ENCODE data around the gene SAMD14.
A peak's percentile ranks its signal among the peaks of the same experiment; 100 is the strongest.

The SAMD14 gene

DNA sequence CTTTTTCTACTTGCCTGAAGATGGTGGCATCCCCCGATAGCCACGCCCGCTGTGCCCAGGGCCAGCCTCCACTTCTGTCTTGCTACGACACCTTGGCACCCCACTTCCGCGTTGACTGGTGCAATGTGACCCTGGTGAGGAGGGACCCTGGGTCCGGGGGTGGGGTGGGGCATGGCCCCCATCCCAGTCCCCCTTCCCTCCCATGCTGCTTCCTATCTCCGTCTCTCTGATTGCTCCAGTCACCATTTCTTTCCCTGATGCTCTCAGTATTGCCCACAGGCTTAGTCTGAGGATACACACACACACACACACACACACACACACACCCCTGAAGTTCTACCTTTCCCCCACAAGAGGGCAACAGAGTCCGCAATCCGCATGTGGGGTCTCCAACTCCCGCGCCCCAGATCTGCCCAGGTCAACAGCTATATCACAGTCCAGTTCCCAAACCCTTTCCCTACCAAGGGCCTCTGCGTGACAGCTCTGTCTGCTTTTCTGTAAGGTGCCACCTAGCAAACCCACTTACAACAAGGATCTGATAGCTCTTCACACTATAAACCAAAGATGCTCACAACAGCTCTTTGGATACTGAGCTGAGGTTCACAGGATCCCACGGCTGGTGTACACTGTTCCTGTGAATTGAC is 39.3 kb upstream of the SAMD14 start:
- Mint-ChIP-seq H3K36me3 (ENCODE audit: low read depth) (no peaks in the 10 kb centered on the region), H3K9me3 (no peaks in the 10 kb centered on the region), H3K27me3 (no peaks in the 10 kb centered on the region), H3K27ac (peak overlapping the region; percentile 3), H3K4me1 (ENCODE audit: low read depth) (peaks cover 13% of the 10 kb centered on the region), H3K4me3 (peak overlapping the region; percentile 30)
- DNase-seq: peak; percentile 78

DNA sequence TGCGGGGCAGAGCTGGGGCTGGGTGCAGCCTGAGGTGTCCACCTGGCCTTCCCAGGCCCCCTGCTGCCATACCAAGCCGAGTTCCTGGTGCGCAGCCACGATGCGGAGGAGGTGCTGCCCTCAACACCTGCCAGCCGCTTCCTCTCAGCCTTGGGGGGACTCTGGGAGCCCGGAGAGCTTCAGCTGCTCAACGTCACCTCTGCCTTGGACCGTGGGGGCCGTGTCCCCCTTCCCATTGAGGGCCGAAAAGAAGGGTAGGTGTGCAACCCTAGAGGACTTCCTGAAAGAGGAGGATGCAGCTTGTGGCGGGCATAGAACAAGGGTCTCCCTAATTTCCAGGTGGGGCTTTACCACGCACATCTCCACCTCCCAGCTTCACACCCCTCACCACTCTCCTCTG is 38.4 kb upstream of the SAMD14 start:
- no peak overlapping the region for H3K4me3 Mint-ChIP-seq

DNA sequence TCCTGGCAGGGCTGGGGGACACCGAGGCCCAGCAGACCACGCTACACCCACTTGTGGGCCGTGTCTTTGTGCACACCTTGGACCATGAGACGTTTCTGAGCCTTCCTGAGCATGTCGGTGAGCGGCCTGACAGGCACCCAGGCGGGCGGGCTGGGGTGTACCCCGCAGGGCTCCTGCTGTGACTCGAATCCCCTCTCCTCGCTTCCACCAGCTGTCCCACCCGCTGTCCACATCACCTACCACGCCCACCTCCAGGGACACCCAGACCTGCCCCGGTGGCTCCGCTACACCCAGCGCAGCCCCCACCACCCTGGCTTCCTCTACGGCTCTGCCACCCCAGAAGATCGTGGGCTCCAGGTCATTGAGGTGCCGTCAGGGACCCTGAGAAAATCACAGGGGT is 37.4 kb upstream of the SAMD14 start:
- Mint-ChIP-seq H3K36me3 (ENCODE audit: low read depth) (no peaks in the 10 kb centered on the region), H3K4me1 (ENCODE audit: low read depth) (peaks cover 25% of the 10 kb centered on the region), H3K27ac (no peak overlapping the region), H3K4me3 (no peak overlapping the region), H3K9me3 (no peaks in the 10 kb centered on the region), H3K27me3 (no peaks in the 10 kb centered on the region)
- DNase-seq: no peak

More for the DNA sequence above, 38.4 kb upstream of the SAMD14 start:
- H3K9me3 Mint-ChIP-seq: no peaks in the 10 kb centered on the region
- no peaks in the 10 kb centered on the region for H3K27me3 Mint-ChIP-seq
- H3K36me3 Mint-ChIP-seq (ENCODE audit: low read depth): no peaks in the 10 kb centered on the region
- peaks cover 22% of the 10 kb centered on the region for H3K4me1 Mint-ChIP-seq (ENCODE audit: low read depth)
- no peak for DNase-seq
- no peak overlapping the region for H3K27ac Mint-ChIP-seq

DNA sequence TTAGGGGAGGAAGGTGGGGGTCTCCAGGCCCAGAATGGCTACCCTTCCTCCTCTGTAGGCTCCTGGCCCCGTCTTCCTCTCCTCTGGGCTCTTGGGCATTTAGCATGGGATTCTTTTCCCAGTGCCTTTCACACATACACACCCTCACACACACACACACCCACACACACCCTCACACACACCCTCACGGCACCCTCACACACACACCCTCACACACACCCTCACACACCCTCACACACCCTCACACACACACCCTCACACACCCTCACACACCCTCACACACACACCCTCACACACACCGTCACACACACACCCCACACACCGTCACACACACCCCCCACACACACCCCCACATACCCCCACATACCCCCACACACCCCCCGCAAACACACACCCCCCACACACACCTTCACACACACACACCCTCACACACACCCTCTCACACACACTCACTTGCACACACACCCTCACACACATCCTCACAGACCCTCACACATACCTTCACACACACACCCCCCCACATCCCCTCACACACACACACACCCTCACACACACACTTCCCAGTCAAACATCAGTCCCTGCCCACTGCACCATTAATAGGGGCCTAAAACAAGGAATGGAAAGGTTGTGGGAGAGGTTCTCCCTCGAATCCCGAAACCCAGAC is 36.7 kb upstream of the SAMD14 start:
- Mint-ChIP-seq H3K27me3 (no peaks in the 10 kb centered on the region), H3K4me1 (ENCODE audit: low read depth) (peaks cover 33% of the 10 kb centered on the region), H3K4me3 (no peak overlapping the region), H3K36me3 (ENCODE audit: low read depth) (no peaks in the 10 kb centered on the region), H3K27ac (no peak overlapping the region), H3K9me3 (no peaks in the 10 kb centered on the region)
- DNase-seq: no peak

DNA sequence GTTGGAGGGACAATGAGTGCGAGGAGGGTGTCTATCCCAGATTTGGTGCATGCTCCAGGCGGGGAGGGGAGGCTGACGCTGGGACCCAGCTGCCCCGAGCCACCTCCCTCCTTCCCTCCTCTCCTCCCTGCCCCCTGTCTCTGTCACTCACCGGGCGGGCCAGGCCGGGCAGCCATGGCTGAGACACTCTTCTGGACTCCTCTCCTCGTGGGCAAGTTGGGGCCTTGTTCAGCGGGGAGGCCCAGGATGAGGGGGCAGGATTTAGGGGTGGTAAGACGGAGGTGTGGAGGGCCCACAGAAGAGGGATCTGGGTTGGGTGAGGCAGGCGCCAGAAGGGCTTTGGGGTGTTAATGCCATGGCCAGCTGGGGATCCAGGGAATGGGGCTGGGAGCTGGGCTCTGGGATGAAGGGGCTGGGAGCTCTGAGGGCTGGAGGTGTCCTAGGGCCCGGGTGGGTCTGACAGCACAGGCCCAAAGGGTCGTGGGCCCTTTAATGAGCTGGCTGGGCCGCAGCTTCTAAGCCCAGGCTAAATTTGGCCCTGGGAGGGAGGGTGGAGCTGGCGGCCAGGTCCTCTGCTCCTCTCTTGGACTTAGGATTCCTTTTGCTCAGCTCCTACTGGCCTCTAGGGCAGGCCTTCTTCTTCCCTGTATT is 36.0 kb upstream of the SAMD14 start, which contains the start of gene SGCA:
TSS of gene SGCA (plus strand) at position 139 of the 651 bp plus-strand sequence. CDS start at position 175, 36 bp downstream.
- no peak within 1 kb of the TSS for H3K4me3 Mint-ChIP-seq
- no peaks in the 10 kb centered on the region for H3K27me3 Mint-ChIP-seq
- no peak for DNase-seq
- H3K9me3 Mint-ChIP-seq: no peaks in the 10 kb centered on the region
- H3K27ac Mint-ChIP-seq: peak within 1 kb of the TSS; percentile 26
- no peaks in the 10 kb centered on the region for H3K36me3 Mint-ChIP-seq (ENCODE audit: low read depth)
- H3K4me1 Mint-ChIP-seq (ENCODE audit: low read depth): peaks cover 36% of the 10 kb centered on the region

DNA sequence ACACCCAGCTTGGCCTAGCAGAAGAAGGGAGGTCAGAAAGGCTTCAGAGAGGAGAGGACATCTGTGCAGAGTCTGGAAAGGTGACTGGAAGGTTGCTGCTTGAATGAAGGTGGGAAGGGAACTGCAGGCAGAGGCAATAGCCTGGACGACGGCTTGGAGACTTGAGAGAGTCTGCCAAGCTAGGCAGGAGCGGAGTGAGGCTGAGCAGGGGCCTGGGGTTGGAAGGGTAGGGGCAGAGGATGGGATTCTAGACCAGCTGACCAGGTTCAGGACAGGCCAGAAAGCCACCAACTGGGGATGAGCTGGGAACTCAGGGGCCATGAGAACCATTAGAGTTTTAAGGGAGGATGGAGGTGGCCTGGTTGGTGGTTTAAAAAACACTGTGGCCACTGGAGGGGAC is 35.5 kb upstream of the SAMD14 start:
- H3K4me1 Mint-ChIP-seq (ENCODE audit: low read depth): peaks cover 39% of the 10 kb centered on the region
- DNase-seq: no peak

DNA sequence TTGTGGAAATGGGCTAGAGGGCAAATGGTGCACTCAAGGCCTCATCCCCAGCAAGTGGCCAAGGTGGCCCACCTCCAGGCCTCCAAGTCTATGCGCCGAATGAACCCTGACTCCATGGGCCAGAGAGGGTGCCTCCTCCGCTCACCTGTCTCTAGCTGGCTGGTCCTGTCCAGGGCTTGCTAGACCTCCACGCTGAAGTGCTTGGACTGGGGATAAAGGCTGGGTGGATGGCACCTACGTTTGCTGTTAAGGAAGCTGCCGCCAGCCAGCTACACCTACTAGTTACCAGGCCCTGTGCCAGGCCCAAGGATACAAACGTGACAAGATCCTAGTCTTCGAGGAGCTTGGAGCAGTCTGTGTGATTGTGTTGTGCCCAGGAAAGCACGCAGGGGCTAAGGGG is 35.1 kb upstream of the SAMD14 start:
- DNase-seq: no peak
- H3K4me1 Mint-ChIP-seq (ENCODE audit: low read depth): peaks cover 39% of the 10 kb centered on the region
- no peaks in the 10 kb centered on the region for H3K27me3 Mint-ChIP-seq
- no peak overlapping the region for H3K4me3 Mint-ChIP-seq
- H3K27ac Mint-ChIP-seq: peak overlapping the region; percentile 26
- H3K9me3 Mint-ChIP-seq: no peaks in the 10 kb centered on the region
- no peaks in the 10 kb centered on the region for H3K36me3 Mint-ChIP-seq (ENCODE audit: low read depth)

More for the DNA sequence above, 35.5 kb upstream of the SAMD14 start:
- H3K27ac Mint-ChIP-seq: peak overlapping the region; percentile 26
- no peaks in the 10 kb centered on the region for H3K36me3 Mint-ChIP-seq (ENCODE audit: low read depth)
- no peak overlapping the region for H3K4me3 Mint-ChIP-seq
- no peaks in the 10 kb centered on the region for H3K9me3 Mint-ChIP-seq
- H3K27me3 Mint-ChIP-seq: no peaks in the 10 kb centered on the region

DNA sequence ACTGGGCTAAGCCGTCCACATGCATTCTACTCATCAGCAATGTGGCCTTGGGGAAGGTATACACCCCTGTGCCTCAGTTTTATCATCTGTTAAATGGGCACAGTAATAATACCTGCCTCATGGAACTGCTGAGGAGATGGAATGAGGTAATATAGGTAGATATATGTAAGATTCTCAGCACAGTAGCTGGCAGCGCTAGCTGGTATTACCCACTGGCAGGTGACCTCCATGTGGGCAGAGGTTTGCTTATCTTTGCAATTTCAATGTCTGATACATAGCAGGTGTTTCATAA is 34.7 kb upstream of the SAMD14 start:
- Mint-ChIP-seq H3K27ac (no peak overlapping the region), H3K27me3 (no peaks in the 10 kb centered on the region), H3K4me3 (no peak overlapping the region), H3K4me1 (ENCODE audit: low read depth) (peaks cover 39% of the 10 kb centered on the region), H3K9me3 (no peaks in the 10 kb centered on the region), H3K36me3 (ENCODE audit: low read depth) (no peaks in the 10 kb centered on the region)
- no peak for DNase-seq

DNA sequence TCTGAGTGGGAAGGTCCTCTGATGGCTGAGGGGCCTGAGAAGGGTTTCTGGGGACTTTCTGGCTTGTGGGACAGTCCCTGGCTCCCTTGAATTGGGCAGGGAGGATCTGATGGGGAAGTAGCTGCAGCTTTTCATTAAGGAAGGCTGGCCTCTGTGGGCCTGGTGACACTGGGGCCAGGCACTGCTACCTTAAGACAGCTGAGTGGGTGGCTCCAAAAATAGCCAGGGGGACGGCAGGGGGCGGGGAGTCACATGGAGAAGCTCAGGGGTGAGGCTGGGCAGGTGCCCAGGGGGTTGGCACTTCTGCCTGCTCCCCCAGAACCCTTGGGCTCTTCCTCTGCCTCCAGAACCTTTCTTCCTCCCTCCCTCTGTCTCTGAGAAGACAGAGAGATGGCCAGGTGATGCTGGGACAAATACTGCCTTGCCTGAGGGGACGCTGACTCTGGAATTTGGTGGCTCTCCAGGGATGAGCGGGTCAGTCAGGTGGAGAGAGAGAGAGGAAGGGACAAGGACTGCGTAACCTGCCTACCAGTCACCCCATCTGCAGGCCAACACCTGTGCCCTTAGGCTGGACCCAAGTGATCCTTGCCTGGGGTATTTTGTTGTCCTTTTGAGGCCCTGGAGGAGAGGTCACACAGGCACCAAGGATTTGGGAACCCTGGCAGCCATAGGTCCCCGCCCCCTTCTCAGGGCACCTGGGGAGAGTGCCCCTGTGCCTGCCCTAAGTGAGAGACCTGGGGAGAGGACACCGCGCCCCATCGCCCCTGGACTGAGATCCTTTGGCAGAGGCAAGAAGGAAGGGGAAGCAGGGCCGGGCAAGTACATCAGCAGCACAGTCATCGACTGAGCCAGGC is 34.1 kb upstream of the SAMD14 start:
- DNase-seq: no peak
- Mint-ChIP-seq H3K27me3 (no peaks in the 10 kb centered on the region), H3K4me1 (ENCODE audit: low read depth) (peaks cover 35% of the 10 kb centered on the region), H3K9me3 (no peaks in the 10 kb centered on the region), H3K27ac (no peak overlapping the region), H3K4me3 (no peak overlapping the region), H3K36me3 (ENCODE audit: low read depth) (no peaks in the 10 kb centered on the region)

DNA sequence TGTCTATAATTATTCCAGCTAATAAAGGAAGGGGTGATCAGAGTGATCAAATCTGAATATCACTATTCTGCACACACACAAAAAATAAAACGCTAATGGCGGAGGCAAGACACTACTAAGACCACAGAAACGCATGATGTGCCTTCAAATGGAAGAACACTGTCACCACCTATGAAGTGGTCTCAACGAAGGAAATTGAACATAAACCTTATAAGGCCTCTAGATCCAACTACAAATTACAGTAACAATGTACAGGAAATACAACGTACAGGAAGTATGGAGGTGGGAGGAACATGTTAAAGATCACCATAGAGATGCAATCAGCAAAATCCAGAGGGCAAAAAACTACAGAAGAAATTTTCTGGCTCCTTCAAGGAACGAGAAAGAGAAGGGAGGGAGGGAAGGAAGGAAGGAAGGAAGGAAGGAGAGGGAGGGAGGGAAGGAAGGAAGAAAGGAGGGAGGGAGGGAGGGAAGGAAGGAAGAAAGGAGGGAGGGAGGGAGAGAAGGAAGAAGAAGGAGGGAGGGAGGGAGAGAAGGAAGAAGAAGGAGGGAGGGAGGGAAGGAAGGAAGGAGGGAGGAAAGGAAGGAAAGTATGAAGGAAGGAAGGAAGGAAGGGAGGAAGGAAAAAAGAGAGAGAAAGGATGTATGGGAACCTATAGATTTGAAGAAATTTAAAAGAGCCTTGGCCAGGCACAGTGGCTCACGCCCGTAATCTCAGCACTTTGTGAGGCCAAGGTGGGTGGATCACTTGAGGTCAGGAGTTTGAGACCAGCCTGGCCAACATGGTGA is 32.7 kb upstream of the SAMD14 start:
- Mint-ChIP-seq H3K9me3 (no peaks in the 10 kb centered on the region), H3K27ac (peak overlapping the region; percentile 93), H3K4me3 (no peak overlapping the region), H3K27me3 (no peaks in the 10 kb centered on the region), H3K36me3 (ENCODE audit: low read depth) (no peaks in the 10 kb centered on the region), H3K4me1 (ENCODE audit: low read depth) (peaks cover 39% of the 10 kb centered on the region)
- DNase-seq: no peak

DNA sequence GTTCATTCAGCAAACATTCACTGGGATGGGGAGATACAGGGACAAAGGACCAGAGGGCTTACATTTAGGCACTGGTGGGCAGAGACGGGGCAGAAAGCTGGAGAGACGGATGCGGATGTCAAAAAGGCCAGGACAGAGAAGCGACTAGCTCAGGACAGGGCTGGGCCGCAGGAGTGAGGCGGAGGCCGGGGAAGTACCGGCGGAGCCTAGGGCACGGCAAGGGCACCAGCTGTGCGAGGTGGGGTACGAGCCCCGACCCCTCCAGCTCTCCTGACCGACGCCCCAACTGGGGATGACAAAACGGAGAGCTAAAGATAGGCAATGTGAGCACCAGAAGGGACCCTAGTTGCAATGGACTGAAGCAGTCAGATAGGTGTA is 31.9 kb upstream of the SAMD14 start:
- Mint-ChIP-seq H3K4me3 (peak overlapping the region; percentile 75), H3K4me1 (ENCODE audit: low read depth) (peaks cover 39% of the 10 kb centered on the region), H3K36me3 (ENCODE audit: low read depth) (no peaks in the 10 kb centered on the region), H3K9me3 (no peaks in the 10 kb centered on the region), H3K27ac (peak overlapping the region; percentile 93), H3K27me3 (no peaks in the 10 kb centered on the region)
- no peak for DNase-seq

DNA sequence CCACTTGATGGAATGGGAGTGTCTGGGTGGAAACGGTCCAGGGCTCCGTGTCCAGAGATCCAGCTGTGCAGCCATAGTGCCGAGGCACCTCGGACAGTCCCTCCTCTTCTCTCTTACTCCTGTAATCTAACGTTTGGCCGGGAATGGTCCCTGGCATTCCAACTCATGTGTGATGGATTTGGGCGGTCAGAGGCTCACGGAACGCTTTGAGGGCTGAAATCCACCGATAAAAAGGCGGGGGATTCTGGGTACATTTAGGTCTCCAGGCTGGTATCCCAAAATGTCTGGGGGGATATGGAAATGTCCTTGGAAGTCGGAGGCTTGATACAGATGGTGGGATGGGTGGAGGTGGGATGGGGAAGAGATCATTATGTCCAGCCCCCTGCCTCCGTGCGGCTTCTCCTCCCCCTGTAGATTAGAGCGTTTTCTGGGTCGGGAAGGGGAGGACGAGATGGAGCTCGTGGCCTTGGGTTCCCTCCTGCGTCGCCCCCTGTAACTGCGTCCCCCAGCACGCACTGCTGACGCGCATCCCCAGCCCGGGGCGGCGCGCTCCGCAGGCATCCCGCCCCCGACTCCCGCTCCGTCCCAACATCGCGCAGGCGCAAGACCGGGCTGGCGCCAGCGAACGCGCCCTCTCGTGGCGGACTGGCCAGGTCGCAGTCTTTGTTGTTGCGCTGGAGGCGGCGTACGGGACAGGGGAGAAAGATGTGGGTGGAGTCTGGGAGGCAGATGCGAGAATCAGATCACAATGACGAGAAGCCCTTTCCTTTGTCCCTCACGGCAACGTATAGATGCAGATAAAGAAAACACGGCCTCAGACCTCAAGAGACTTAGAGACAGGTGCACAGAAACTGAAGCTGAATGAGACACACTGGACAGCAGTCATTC is 31.3 kb upstream of the SAMD14 start:
- Mint-ChIP-seq H3K36me3 (ENCODE audit: low read depth) (no peaks in the 10 kb centered on the region), H3K4me1 (ENCODE audit: low read depth) (peaks cover 39% of the 10 kb centered on the region), H3K9me3 (no peaks in the 10 kb centered on the region), H3K27ac (peak overlapping the region; percentile 93), H3K27me3 (no peaks in the 10 kb centered on the region), H3K4me3 (peak overlapping the region; percentile 75)
- DNase-seq: peak; percentile 98

DNA sequence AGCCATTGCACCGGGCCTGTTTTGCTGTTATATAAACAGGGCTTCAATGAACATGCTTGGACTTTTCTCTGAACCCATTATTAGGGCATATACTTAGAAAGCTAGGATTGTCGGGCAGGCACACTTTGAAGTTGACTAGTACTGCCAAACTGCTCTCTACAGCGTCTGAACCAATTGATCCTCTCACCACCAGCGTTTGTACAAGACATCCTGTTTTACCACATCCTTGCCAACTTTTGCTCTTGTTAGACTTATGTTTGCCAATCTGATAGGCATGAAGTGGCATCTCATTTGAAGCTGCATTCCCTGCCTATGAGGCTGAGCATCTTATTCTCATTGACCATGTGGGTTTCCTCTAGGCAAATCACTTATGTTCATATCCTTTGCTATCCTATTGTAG is 27.9 kb upstream of the SAMD14 start:
- Mint-ChIP-seq H3K4me3 (no peak overlapping the region), H3K4me1 (ENCODE audit: low read depth) (peaks cover 45% of the 10 kb centered on the region), H3K36me3 (ENCODE audit: low read depth) (no peaks in the 10 kb centered on the region), H3K27ac (no peak overlapping the region), H3K27me3 (no peaks in the 10 kb centered on the region), H3K9me3 (no peaks in the 10 kb centered on the region)
- DNase-seq: no peak
